RKO (cell line): ENCODE results near the gene DNAAF5.

Source experiments
- DNase-seq: peaks from one replicate; pipeline ENCODE4 v3.0.0-alpha.2; 2016; ENCODE audit warnings: low spot score

The DNAAF5 gene

DNA sequence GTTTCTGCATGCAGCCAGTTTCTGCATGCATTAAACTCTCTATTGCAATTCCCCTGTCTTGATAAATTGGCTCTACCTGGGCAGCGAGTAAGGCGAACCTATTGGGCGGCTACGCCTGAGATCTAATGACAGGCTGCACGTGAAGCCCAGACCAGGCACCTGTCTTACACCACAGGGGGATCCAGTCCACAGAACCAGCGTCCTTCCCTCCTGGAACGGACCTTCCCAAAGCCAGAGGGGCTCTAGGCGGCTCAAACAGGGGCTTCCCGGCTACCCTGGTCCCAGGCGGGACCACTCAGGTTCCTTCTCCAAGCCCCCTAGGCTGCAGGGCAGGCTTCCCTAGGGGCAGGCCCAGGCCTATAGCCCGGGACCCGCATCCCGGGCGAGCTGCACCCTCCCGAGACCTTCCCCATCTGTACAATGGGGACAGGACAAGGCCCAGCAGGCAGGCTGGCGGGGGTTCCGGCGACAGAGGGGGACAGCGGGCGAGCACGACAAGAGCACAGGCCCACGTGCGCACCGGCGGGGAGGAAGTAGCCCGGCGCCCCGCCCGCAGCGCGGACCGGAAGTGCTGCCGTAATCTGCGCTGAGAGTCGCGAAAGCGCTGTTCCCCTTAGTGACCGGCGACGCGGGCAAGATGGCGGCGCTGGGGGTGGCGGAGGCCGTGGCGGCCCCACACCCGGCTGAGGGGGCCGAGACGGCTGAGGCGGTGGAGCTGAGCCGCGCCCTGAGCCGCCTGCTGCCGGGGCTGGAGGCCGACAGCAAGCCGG is at the start of gene DNAAF5:
DNAAF5 (plus strand) TSS at position 616 of the 770 bp plus-strand sequence; CDS start at position 638, 22 bp downstream.
- DNase-seq, result peak; percentile 90

GRCh38 chr7:676972-677385 is 49.5 kb upstream of the DNAAF5 start:
- no peak for DNase-seq

- DNase-seq, result no peak
Measured at GRCh38 chr7:680411-681127, 45.9 kb upstream of the DNAAF5 start.

DNA sequence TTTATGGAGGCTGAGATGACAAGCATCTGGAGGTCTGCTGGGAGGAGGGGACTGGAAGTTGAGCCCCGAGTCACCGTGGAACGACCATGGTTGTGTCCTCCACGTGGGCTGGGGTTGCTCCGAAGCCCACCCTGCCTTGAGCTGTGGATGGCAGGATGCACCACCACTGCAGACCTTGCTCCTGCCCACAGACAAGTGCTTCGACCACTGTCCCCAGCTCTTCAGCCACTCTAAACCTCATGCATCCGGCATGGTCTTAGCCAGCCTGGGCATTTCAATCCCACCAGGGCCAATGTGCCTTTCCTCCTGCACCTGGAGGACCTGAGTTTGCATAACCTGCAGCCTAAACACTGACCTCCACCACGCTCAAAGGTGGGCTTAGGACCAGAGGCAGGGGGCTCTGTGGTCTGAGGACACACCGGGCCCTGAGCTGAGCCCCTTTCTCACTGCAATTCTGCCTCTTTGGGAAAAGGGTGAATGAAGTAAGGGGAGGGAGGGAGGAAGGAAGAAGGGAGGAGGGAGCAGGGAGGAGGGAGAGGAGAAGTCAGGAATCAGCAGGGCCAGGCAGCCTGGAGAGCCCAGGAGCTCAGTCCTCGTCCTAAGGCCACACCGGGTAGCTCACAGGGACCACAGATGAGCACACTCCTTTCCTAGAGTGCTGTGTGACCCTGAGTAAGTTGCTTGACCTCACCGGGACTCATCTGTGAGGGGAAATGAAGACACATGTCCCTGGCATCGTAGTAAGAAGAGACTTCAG is 44.8 kb upstream of the DNAAF5 start:
- no peak for DNase-seq

GRCh38 chr7:682810-683209 is 43.7 kb upstream of the DNAAF5 start:
- DNase-seq, result no peak

- no peak for DNase-seq
Measured at GRCh38 chr7:683526-684205, 42.8 kb upstream of the DNAAF5 start.

GRCh38 chr7:684416-684815 is 42.1 kb upstream of the DNAAF5 start:
- DNase-seq, result no peak

GRCh38 chr7:685540-685939 is 41.0 kb upstream of the DNAAF5 start:
- DNase-seq, result no peak

DNA sequence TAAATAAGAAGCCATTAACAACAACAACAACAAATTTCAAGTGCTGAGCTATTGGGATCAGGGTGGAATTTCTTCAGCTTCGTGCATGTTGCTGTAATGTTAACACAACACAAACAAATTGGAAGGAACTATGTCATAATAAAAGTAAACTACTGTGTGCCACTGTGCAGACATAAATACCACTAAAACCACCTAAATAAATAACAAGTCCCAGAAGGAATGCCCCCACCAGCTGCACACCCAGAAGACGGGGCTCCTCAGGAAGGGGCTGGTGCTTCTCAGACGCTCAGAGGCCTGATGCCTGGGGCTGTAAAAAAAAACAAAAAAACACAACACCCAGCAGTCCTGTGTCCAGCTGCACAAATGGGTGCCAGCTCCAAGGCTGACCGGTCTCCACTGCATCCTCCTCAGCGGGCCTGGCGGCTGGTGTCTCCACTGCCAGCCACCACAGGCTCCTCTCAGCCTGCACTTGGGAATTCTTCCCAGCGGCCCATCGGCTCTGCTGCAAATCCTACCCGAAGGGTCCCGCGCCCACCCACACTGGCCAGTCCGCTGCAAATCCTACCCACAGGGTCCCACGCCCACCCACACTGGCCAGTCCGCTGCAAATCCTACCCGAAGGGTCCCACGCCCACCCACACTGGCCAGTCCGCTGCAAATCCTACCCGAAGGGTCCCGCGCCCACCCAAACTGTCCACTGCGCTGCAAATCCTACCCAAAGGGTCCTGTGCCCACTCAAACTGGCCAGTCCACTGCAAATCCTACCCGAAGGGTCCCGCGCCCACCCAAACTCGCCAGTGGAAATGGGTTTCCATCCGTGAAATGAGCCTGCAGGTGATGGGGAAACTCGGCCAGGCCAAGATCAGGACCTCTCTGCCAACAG is 35.8 kb upstream of the DNAAF5 start:
- DNase-seq, result no peak

GRCh38 chr7:691361-692045 is 35.0 kb upstream of the DNAAF5 start:
- no peak for DNase-seq

GRCh38 chr7:693280-693679 is 33.2 kb upstream of the DNAAF5 start:
- DNase-seq, result no peak

DNA sequence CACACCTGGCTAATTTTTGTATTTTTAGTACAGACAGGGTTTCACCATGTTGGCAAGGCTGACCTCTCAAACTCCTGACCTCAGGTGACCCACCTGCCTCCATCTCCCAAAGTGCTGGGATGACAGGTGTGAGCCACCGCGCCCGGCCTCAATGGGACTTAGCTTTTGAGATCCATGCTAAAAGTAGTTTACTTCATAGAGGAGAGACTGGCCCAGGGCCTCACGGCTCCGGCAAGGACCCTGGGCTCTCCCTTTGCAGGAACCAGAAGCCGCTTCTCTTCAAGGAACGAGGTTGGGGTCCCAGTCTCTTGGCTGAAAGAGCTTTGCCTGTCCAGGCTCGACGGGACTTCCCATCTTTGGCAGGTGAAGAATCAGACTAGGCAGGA is 30.1 kb upstream of the DNAAF5 start:
- no peak for DNase-seq

GRCh38 chr7:696812-697551 is 29.5 kb upstream of the DNAAF5 start:
- no peak for DNase-seq

GRCh38 chr7:698515-699475 is 27.7 kb upstream of the DNAAF5 start:
- no peak for DNase-seq

- DNase-seq, result no peak
Measured at GRCh38 chr7:699476-700170, 26.9 kb upstream of the DNAAF5 start.

- DNase-seq, result no peak
Measured at GRCh38 chr7:701086-701671, 25.3 kb upstream of the DNAAF5 start.

DNA sequence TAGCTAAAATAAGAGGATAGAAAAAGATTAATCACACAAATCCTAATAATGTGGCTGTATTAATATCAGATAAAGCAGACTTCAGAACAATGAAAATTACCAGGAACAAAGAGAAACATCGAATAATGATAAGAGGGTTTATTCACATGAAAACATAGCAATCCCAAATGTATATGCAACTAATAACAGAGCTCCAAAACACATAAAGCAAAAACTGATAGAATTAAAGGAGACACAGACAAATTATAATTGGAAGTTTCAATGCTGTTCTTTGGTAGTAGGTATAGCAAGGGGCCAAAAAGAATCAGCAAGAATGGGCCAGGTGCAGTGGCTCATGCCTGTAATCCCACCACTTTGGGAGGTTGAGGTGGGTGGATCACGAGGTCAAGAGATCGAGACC is 23.4 kb upstream of the DNAAF5 start:
- DNase-seq, result no peak

DNA sequence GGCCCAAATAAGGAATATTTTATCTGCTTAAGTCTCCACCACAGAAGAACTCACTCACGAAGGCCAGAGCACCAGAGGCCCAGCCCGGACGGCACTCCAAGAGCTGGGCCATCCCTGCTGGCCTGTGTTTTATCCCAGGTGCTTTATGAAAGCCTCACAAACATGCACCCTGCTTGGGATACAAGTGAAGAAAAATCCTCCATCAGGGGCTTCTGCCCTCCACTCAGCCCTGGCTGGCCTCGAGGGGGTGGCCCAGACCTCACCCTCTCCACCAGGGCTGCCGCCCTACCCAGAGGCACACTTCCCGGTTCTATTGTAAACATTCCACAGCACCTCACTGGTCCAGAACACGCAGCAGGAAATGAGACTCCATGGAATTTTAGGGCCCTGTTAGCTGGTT is 19.8 kb upstream of the DNAAF5 start:
- DNase-seq, result no peak
